ENCODE measurements around the gene PTRHD1.
"Not testable (repeated sequence)": the region's sequence is repeated elsewhere in the genome, so short reads cannot be mapped to it uniquely, and the experiment has no call there.

The PTRHD1 gene

GRCh38 chr2:24815171-24815570, 22.0 kb upstream of the PTRHD1 start:
- DNase-seq (ENCODE audit: extremely low read depth, low read depth) = no peak
- no peak for TF ChIP-seq CTCF (IDR thresholded peaks at IDR 0.05; ENCODE audit: low read depth, low read length)

GRCh38 chr2:24814516-24814915, 21.3 kb upstream of the PTRHD1 start:
- DNase-seq (ENCODE audit: extremely low read depth, low read depth) = no peak
- TF ChIP-seq CTCF (IDR thresholded peaks at IDR 0.05; ENCODE audit: low read depth, low read length) = no peak

GRCh38 chr2:24813691-24814137, 20.5 kb upstream of the PTRHD1 start:
- TF ChIP-seq CTCF (IDR thresholded peaks at IDR 0.05; ENCODE audit: low read depth, low read length) = no peak
- DNase-seq (ENCODE audit: extremely low read depth, low read depth) = no peak

DNA sequence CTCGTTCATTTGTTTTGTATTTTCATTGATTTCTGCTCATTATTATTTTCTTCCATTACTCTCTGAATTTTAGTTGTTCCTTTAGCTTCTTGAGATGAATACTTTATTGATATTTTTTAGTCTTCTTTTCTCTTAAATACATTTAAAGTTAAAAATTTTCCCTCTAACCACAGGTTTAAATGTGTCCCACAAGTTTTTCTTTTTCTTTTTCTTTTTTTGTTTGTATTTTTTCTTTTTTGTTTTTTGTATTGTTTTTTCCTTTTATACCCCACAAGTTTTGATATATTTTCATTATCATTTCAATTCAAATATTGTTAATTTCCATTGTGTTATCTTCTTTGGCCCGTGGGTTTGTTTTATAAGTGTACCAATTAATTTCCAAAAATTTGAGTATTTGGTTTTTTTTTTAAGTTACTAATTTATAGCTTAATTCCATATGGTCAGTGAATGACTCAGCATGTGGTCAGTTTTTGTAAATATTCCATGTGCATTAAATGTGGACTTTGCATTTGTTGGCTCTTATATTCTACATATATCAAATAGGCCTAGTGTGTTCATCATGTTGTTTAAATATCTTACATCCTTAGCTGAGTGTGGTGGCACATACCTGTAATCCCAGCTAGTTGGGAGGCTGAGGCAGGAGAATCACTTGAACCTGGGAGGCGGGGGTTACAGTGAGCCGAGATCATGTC, 16.3 kb upstream of the PTRHD1 start:
- no peak for TF ChIP-seq CTCF (IDR thresholded peaks at IDR 0.05; ENCODE audit: low read depth, low read length)
- DNase-seq (ENCODE audit: extremely low read depth, low read depth) = no peak

DNA sequence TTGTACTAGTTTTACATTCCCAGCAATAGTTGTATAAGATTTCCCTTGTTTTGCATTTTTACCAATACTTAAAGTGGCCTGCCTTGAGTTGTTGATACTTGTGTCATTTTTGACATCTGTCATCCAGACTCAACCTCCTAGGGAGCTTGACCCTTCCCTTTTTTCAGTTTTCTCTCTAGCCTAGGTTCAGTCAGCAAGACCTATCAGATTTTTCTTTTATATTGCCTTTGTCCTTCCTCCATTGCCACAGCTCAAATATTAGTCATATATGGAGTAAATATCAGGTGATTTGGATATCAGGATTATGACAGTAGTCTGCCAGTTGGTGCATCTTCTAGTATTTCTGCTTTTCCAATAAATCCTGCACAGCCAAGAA, 13.5 kb upstream of the PTRHD1 start:
- DNase-seq (ENCODE audit: extremely low read depth, low read depth) = no peak
- TF ChIP-seq CTCF (IDR thresholded peaks at IDR 0.05; ENCODE audit: low read depth, low read length) = no peak

DNA sequence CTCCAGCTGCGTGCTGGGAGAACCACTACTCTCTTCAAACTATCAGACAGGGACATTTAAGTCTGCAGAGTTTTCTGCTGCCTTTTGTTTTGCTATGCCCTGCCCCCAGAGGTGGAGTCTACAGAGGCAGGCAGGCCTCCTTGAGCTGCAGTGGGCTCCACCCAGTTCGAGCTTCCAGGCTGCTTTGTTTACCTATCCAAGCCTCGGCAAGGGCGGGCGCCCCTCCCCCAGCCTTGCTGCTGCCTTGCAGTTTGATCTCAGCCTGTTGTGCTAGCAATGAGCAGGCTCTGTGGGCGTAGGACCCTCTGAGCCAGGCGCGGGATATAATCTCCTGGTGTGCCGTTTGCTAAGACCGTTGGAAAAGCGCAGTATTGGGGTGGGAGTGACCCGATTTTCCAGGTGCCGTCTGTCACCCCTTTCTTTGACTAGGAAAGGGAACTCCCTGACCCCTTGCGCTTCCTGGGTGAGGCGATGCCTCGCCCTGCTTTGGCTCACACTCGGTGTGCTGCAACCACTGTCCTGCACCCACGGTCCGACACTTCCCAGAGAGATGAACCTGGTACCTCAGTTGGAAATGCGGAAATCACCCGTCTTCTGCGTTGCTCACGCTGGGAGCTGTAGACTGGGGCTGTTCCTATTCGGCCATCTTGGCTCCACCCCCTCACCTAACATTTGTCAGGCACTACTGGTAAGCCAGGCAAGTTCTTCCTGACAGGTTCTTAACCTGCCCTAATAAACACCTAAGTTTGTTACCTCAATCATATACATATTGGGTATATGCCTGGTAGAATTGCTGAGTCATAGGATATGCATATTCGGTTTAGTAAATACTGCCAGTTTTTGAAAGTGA, 12.8 kb upstream of the PTRHD1 start:
- not testable (repeated sequence) for DNase-seq (ENCODE audit: extremely low read depth, low read depth)

DNA sequence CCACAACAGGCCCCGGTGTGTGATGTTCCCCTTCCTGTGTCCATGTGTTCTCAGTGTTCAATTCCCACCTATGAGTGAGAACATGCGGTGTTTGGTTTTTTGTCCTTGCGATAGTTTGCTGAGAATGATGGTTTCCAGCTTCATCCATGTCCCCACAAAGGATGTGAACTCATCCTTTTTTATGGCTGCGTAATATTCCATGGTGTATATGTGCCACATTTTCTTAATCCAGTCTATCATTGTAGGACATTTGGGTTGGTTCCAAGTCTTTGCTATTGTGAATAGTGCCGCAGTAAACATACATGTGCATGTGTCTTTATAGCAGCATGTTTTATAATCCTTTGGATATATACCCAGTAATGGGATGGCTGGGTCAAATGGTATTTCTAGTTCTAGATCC, 7.3 kb upstream of the PTRHD1 start:
- not testable (repeated sequence) for DNase-seq (ENCODE audit: extremely low read depth, low read depth)

DNA sequence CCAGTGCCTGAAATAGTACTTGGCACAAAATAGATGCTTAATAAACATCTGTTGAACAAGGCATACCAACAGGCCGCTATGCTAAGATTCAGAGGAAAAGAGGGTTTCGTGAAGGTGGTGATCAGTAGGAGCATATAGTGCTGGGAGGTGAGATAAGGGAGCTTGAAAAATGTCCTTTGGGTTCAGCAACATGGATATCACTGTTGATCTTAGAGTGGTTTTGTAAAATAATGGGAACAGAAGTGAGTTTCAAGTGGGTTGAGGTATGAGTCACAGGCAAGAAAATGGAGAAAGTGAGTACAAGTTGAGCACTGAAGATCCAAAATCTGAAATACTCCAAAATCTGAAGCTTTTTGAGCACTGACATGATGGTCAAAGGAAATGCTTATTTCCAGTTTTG, 4.5 kb upstream of the PTRHD1 start:
- no peak for TF ChIP-seq CTCF (IDR thresholded peaks at IDR 0.05; ENCODE audit: low read depth, low read length)
- DNase-seq (ENCODE audit: extremely low read depth, low read depth) = no peak
